K562 (cell line): ENCODE results near the gene SEMA3C. TPM values are rescaled to one million over a fixed set of nuclear protein-coding genes. Genes with fewer than 3 reads are reported as not detected.

Experiments used
- CEBPZ ChIP-seq: fragments of 150-350 bp; IDR thresholded peaks from 2 replicates; pipeline ENCODE4 v1.6.1; 2014; ENCODE audit warnings: low read depth, mild to moderate bottlenecking, low read length, borderline replicate concordance
- E2F1 ChIP-seq: sonication (generic); formaldehyde crosslinking; IDR thresholded peaks from 2 replicates; pipeline ENCODE4 v1.8.1; 2023; ENCODE audit warnings: mild to moderate bottlenecking, missing genetic modification reagents, moderate library complexity
- HINFP ChIP-seq: fragments of 450-650 bp; conservative IDR thresholded peaks from 2 replicates; pipeline ENCODE4 v1.6.1; 2016; ENCODE audit warnings: missing genetic modification characterization, low read depth, mild to moderate bottlenecking, control low read depth, missing compliant biosample characterization
- U2AF1 ChIP-seq: fragments of 200-400 bp; formaldehyde crosslinking; optimal IDR thresholded peaks from 2 replicates; pipeline ENCODE3; 2017; ENCODE audit warnings: mild to moderate bottlenecking, low read depth, low read length, moderate library complexity
- ZMIZ1 ChIP-seq, 2 experiments: fragments of 150-350 bp in 1 of 2; IDR thresholded peaks; 2 replicates each; pipeline ENCODE4 v1.6.1; 2012 to 2016; ENCODE audit warnings: low read depth in 2 of 2, low read length in 2 of 2, mild to moderate bottlenecking in 1 of 2, moderate library complexity in 1 of 2
- ZNF518B ChIP-seq: fragments of 250-450 bp; sonication (Bioruptor Pico); IDR thresholded peaks from 2 replicates; pipeline ENCODE4 v1.5.0; 2021; ENCODE audit warnings: mild to moderate bottlenecking, moderate library complexity
- polyA plus RNA-seq, 8 experiments: library from polyadenylated mRNA; depleted of rRNA in 4 of 8; stranded (reverse) in 5 of 8; unstranded in 3 of 8; fragments of >200 nt; fragmentation: Nextera tagmentation in 2 of 8; fragmentation: Illumina TruSeq in 1 of 8; extraction: Ambion mirVana in 2 of 8; extraction: Trizol in 1 of 8; gene quantifications; 2 replicates each; pipeline versions ENCODE4 v1.2.1 to v1.2.3, GENCODE V29; 2011 to 2014; ENCODE audit warnings: inconsistent platforms in 1 of 8, missing spikeins in 1 of 8
- total RNA-seq, 7 experiments: library from RNA; depleted of rRNA in 6 of 7; stranded (reverse); fragments of >200 nt in 6 of 7; fragmentation: Illumina TruSeq in 2 of 7; extraction: Trizol in 2 of 7; gene quantifications; 2 replicates each; pipeline versions ENCODE4 v1.2.1 to v1.2.3, GENCODE V29; 2011 to 2021; ENCODE audit warnings: low replicate concordance in 1 of 7

SEMA3C gene
- total and polyA plus RNA-seq, 9 of the 15 experiments (the other 6 are each of a cell fraction or from before 2014, with no cell fraction given): 0.04 to 0.36 (median 0.12) TPM; not detected in 3

GRCh38 chr7:80859272-80859970 is 59.4 kb downstream of the SEMA3C start (continued):
- no peak for TF ChIP-seq ZNF518B (CRISPR knock-in tag)
- no peak for TF ChIP-seq ZMIZ1 (IDR thresholded peaks at IDR 0.05; ENCODE audit: low read depth in 2 of 2, low read length in 2 of 2)
- no peak for TF ChIP-seq HINFP (tag)
- no peak for TF ChIP-seq E2F1 (CRISPR knock-in tag)
- TF ChIP-seq U2AF1: no peak
- TF ChIP-seq CEBPZ: no peak
